K562 (cell line): ENCODE measurements around the gene CATSPER1. TPM values are rescaled to one million over a fixed set of nuclear protein-coding genes. Genes with fewer than 3 reads are reported as not detected.
A peak's percentile ranks its signal among the peaks of the same experiment; 100 is the strongest.

Source experiments
- ARID1B ChIP-seq: fragments of 450-650 bp; IDR thresholded peaks from 2 replicates; pipeline ENCODE4 v1.6.1; 2016; ENCODE audit warnings: antibody characterized with exemption, mild to moderate bottlenecking, inconsistent platforms
- BCOR ChIP-seq: fragments of 450-650 bp; IDR thresholded peaks from 2 replicates; pipeline ENCODE4 v1.6.1; 2016
- DIDO1 ChIP-seq: fragments of 450-650 bp; IDR thresholded peaks from 2 replicates; pipeline ENCODE4 v1.6.1; 2016; ENCODE audit warnings: low read depth, missing biosample characterization, missing genetic modification characterization
- DPF2 ChIP-seq: fragments of 450-650 bp; IDR thresholded peaks from 2 replicates; pipeline ENCODE4 v1.6.1; 2016
- E2F6 ChIP-seq, 2 experiments: IDR thresholded peaks; 2 replicates each; pipeline ENCODE4 v1.6.1; 2011; ENCODE audit warnings: borderline replicate concordance in 1 of 2, control low read depth in 1 of 2, low read depth in 1 of 2, low read length in 1 of 2, mild to moderate bottlenecking in 1 of 2, mixed read lengths in 1 of 2, moderate library complexity in 1 of 2; ENCODE audit not compliant: insufficient read depth in 1 of 2, insufficient read length in 1 of 2, poor library complexity in 1 of 2, severe bottlenecking in 1 of 2; ENCODE audit errors: extremely low read depth in 1 of 2
- HDAC2 ChIP-seq: fragments of 450-650 bp; IDR thresholded peaks from 2 replicates; pipeline ENCODE4 v1.6.1; 2016; ENCODE audit warnings: mild to moderate bottlenecking
- JUNB ChIP-seq: fragments of 450-650 bp; formaldehyde crosslinking; conservative IDR thresholded peaks from 2 replicates; pipeline ENCODE4 v1.4.0; 2020; ENCODE audit warnings: mild to moderate bottlenecking
- MTA2 ChIP-seq: fragments of 450-650 bp; IDR thresholded peaks from 2 replicates; pipeline ENCODE4 v1.6.1; 2016; ENCODE audit warnings: low read depth
- MYBL2 ChIP-seq, 2 experiments: fragments of 450-650 bp in 1 of 2; sonication (generic) in 1 of 2; formaldehyde crosslinking in 1 of 2; IDR thresholded peaks; 2 replicates each; pipeline versions ENCODE4 v1.6.1 to v1.8.1; 2017 to 2022; ENCODE audit warnings: borderline replicate concordance in 1 of 2, inconsistent platforms in 1 of 2, low read depth in 1 of 2, mild to moderate bottlenecking in 1 of 2, missing genetic modification reagents in 1 of 2, moderate library complexity in 1 of 2
- MYNN ChIP-seq, 2 experiments: sonication (generic); formaldehyde crosslinking in 1 of 2; IDR thresholded peaks; 2 replicates each; pipeline versions ENCODE4 v1.5.0 to v1.6.1; 2016 to 2020; ENCODE audit warnings: antibody characterized with exemption in 1 of 2, missing genetic modification reagents in 1 of 2
- NR0B1 ChIP-seq: fragments of 450-650 bp; IDR thresholded peaks from one replicate; pipeline ENCODE4 v1.6.1; 2018; ENCODE audit warnings: mild to moderate bottlenecking, moderate library complexity; ENCODE audit not compliant: partially characterized antibody
- RB1 ChIP-seq: fragments of 450-650 bp; IDR thresholded peaks from 2 replicates; pipeline ENCODE4 v1.6.1; 2017; ENCODE audit warnings: low read depth, mild to moderate bottlenecking
- RBFOX2 ChIP-seq: fragments of 200-400 bp; formaldehyde crosslinking; IDR thresholded peaks from 2 replicates; pipeline ENCODE4 v1.6.1; 2017; ENCODE audit warnings: low read depth, mild to moderate bottlenecking, low read length, moderate library complexity
- RBM39 ChIP-seq: fragments of 200-400 bp; formaldehyde crosslinking; optimal IDR thresholded peaks from 2 replicates; pipeline ENCODE3; 2018; ENCODE audit warnings: low read depth, low read length
- RHOXF2B ChIP-seq: fragments of 250-450 bp; sonication (Bioruptor Pico); conservative IDR thresholded peaks from 2 replicates; pipeline ENCODE4 v1.5.1; 2021
- WHSC1 ChIP-seq: IDR thresholded peaks from one replicate; pipeline ENCODE4 v1.6.1; 2012; ENCODE audit warnings: low read length, control low read depth, inconsistent platforms
- XRCC5 ChIP-seq: fragments of 200-400 bp; formaldehyde crosslinking; IDR thresholded peaks from 2 replicates; pipeline ENCODE4 v1.6.1; 2017; ENCODE audit warnings: low read depth, mild to moderate bottlenecking, low read length
- ZBTB34 ChIP-seq: fragments of 250-450 bp; sonication (Bioruptor Pico); IDR thresholded peaks from 2 replicates; pipeline ENCODE4 v1.8.0; 2021; ENCODE audit warnings: mild to moderate bottlenecking, moderate library complexity
- ZFPM2 ChIP-seq: fragments of 250-450 bp; sonication (Bioruptor Pico); IDR thresholded peaks from 2 replicates; pipeline ENCODE4 v1.5.1; 2022; ENCODE audit warnings: mild to moderate bottlenecking
- ZNF124 ChIP-seq: sonication (generic); formaldehyde crosslinking; IDR thresholded peaks from 2 replicates; pipeline ENCODE4 v1.8.1; 2022; ENCODE audit warnings: missing genetic modification reagents
- ZNF280A ChIP-seq: fragments of 450-650 bp; IDR thresholded peaks from 2 replicates; pipeline ENCODE4 v1.6.1; 2018; ENCODE audit warnings: mild to moderate bottlenecking, low read depth; ENCODE audit not compliant: partially characterized antibody
- ZNF311 ChIP-seq: fragments of 250-450 bp; sonication (Bioruptor Pico); IDR thresholded peaks from 2 replicates; pipeline ENCODE4 v1.4.0; 2020; ENCODE audit warnings: mild to moderate bottlenecking, moderate library complexity
- ZNF41 ChIP-seq: fragments of 250-450 bp; sonication (Bioruptor Pico); conservative IDR thresholded peaks from 2 replicates; pipeline ENCODE4 v1.4.0; 2020; ENCODE audit warnings: mild to moderate bottlenecking
- ZNF717 ChIP-seq: fragments of 250-450 bp; sonication (Bioruptor Pico); IDR thresholded peaks from 2 replicates; pipeline ENCODE4 v1.5.0; 2021
- polyA plus RNA-seq, 8 experiments: library from polyadenylated mRNA; depleted of rRNA in 4 of 8; stranded (reverse) in 5 of 8; unstranded in 3 of 8; fragments of >200 nt; fragmentation: Nextera tagmentation in 2 of 8; fragmentation: Illumina TruSeq in 1 of 8; extraction: Ambion mirVana in 2 of 8; extraction: Trizol in 1 of 8; gene quantifications; 2 replicates each; pipeline versions ENCODE4 v1.2.1 to v1.2.3, GENCODE V29; 2011 to 2014; ENCODE audit warnings: inconsistent platforms in 1 of 8, missing spikeins in 1 of 8
- total RNA-seq, 7 experiments: library from RNA; depleted of rRNA in 6 of 7; stranded (reverse); fragments of >200 nt in 6 of 7; fragmentation: Illumina TruSeq in 2 of 7; extraction: Trizol in 2 of 7; gene quantifications; 2 replicates each; pipeline versions ENCODE4 v1.2.1 to v1.2.3, GENCODE V29; 2011 to 2021; ENCODE audit warnings: low replicate concordance in 1 of 7

The CATSPER1 gene
- total and polyA plus RNA-seq, 9 of the 15 experiments (the other 6 are each of a cell fraction or from before 2014, with no cell fraction given): 0.21 to 3.3 (median 0.76) TPM

GRCh38 chr11:66001942-66002647, 24.2 kb downstream of the CATSPER1 start, which contains the start of the genes BANF1 and EIF1AD (continued):
- TF ChIP-seq ZNF41 (CRISPR knock-in tag): 0 out of 2 replicates have a peak, but pooled peaks have one; percentile 35
- no peak for TF ChIP-seq WHSC1
- TF ChIP-seq ZFPM2 (CRISPR knock-in tag): no peak
- TF ChIP-seq ZBTB34 (CRISPR knock-in tag): no peak
- TF ChIP-seq ARID1B: no peak; the same call in 1 of the 2 replicates
- TF ChIP-seq MTA2: peak; percentile 73
- no peak for TF ChIP-seq ZNF124 (CRISPR knock-in tag)
- no peak for TF ChIP-seq JUNB
- no peak for TF ChIP-seq ZNF280A
- peak; percentile 97 for TF ChIP-seq DIDO1 (tag)
- no peak; the same call in 1 of the 2 replicates for TF ChIP-seq ZNF311
- peak; percentile 92; the same call in 1 of the 2 replicates for TF ChIP-seq HDAC2
- TF ChIP-seq MYBL2 (IDR thresholded peaks at IDR 0.05; ENCODE audit: low read depth): peak; percentile 82; the same call in 1 of the 2 replicates
- TF ChIP-seq MYBL2 (CRISPR knock-in tag; IDR thresholded peaks at IDR 0.05; ENCODE audit: borderline replicate concordance): no peak
- TF ChIP-seq ZNF717 (CRISPR knock-in tag): no peak
- peak; percentile 99 for TF ChIP-seq XRCC5
- no peak for TF ChIP-seq RHOXF2B (CRISPR knock-in tag)
- peak; percentile 93 for TF ChIP-seq RBM39
- TF ChIP-seq NR0B1: no peak
- TF ChIP-seq DPF2: peak; percentile 61; the same call in 1 of the 2 replicates
- TF ChIP-seq RB1: peak; percentile 71; the same call in 1 of the 2 replicates
- peak; percentile 87 for TF ChIP-seq RBFOX2
- peak; percentile 55; the same call in 1 of the 2 replicates for TF ChIP-seq MYNN (IDR thresholded peaks at IDR 0.05)
- no peak for TF ChIP-seq MYNN (CRISPR knock-in tag; IDR thresholded peaks at IDR 0.05)
- 0 out of 2 replicates have a peak, but pooled peaks have one; percentile 62 for TF ChIP-seq BCOR
- peak; percentile 70 to 72 for TF ChIP-seq E2F6 (IDR thresholded peaks at IDR 0.05; ENCODE audit: borderline replicate concordance in 1 of 2, extremely low read depth in 1 of 2, insufficient read depth in 1 of 2, insufficient read length in 1 of 2, low read depth in 1 of 2, low read length in 1 of 2, poor library complexity in 1 of 2, severe bottlenecking in 1 of 2)
